ENCODE data around the gene SMARCAD1.

Gene SMARCAD1

GRCh38 chr4:94235825-94236224 is 28.2 kb downstream of the SMARCAD1 start:
- DNase-seq (ENCODE audit: low read depth, low spot score): no peak
- ChIA-PET CTCF (interaction anchor here (1.4 kb wide), 1 partner anchor 21 kb away, joined by 4 read pairs; no protein-coding TSS in a partner anchor), POLR2A (no interaction called here)
- no peak overlapping the region for H3K4me3 ChIP-seq (ENCODE audit: low read depth, low read length)
- TF ChIP-seq, protein P1, sequence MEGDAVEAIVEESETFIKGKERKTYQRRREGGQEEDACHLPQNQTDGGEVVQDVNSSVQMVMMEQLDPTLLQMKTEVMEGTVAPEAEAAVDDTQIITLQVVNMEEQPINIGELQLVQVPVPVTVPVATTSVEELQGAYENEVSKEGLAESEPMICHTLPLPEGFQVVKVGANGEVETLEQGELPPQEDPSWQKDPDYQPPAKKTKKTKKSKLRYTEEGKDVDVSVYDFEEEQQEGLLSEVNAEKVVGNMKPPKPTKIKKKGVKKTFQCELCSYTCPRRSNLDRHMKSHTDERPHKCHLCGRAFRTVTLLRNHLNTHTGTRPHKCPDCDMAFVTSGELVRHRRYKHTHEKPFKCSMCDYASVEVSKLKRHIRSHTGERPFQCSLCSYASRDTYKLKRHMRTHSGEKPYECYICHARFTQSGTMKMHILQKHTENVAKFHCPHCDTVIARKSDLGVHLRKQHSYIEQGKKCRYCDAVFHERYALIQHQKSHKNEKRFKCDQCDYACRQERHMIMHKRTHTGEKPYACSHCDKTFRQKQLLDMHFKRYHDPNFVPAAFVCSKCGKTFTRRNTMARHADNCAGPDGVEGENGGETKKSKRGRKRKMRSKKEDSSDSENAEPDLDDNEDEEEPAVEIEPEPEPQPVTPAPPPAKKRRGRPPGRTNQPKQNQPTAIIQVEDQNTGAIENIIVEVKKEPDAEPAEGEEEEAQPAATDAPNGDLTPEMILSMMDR (IDR thresholded peaks at IDR 0.05; ENCODE audit: insufficient read depth, low read length, missing control alignments): no peak

GRCh38 chr4:94237271-94237670 is 29.6 kb downstream of the SMARCAD1 start:
- TF ChIP-seq, protein P1 (IDR thresholded peaks at IDR 0.05; ENCODE audit: insufficient read depth, low read length, missing control alignments): no peak
- ChIA-PET POLR2A (no interaction called here), CTCF (no interaction called here)
- no peak overlapping the region for H3K4me3 ChIP-seq (ENCODE audit: low read depth, low read length)
- DNase-seq (ENCODE audit: low read depth, low spot score): no peak

- DNase-seq (ENCODE audit: low read depth, low spot score): no peak
- H3K4me3 ChIP-seq (ENCODE audit: low read depth, low read length): no peak overlapping the region
- TF ChIP-seq, protein P1 (IDR thresholded peaks at IDR 0.05; ENCODE audit: insufficient read depth, low read length, missing control alignments): no peak
- ChIA-PET CTCF (no interaction called here), POLR2A (no interaction called here)
Observed at GRCh38 chr4:94238160-94238559, 30.5 kb downstream of the SMARCAD1 start.

DNA sequence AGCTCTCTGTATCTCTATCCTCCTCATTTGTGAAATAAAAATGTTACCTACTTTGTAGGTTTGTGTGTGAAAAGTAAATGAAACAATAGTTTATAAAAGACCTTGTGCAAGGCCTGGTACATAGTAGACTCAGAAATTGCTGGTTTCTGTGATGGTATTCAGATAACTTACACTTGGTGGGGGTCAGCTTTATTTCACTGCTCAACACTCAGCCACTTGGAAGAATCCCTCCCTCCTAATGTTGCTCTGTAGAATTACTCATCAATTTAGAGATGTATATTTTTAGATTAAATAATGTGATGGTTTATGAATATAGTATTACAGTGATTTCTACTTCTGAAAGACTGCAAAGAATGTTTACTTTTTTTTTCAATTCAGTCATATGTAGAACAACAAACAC is 32.7 kb downstream of the SMARCAD1 start:
- no peak for DNase-seq (ENCODE audit: low read depth, low spot score)
- ChIA-PET POLR2A (no interaction called here), CTCF (no interaction called here)
- no peak overlapping the region for H3K4me3 ChIP-seq (ENCODE audit: low read depth, low read length)
- TF ChIP-seq, protein P1 (IDR thresholded peaks at IDR 0.05; ENCODE audit: insufficient read depth, low read length, missing control alignments): no peak

GRCh38 chr4:94244087-94244828 is 36.6 kb downstream of the SMARCAD1 start:
- ChIA-PET CTCF (interaction anchor here (0.8 kb wide), 1 partner anchor 12 kb away, joined by 5 read pairs; no protein-coding TSS in a partner anchor), POLR2A (no interaction called here)
- no peak for DNase-seq (ENCODE audit: low read depth, low spot score)
- TF ChIP-seq, protein P1 (IDR thresholded peaks at IDR 0.05; ENCODE audit: insufficient read depth, low read length, missing control alignments): no peak
- no peak overlapping the region for H3K4me3 ChIP-seq (ENCODE audit: low read depth, low read length)

- no peak overlapping the region for H3K4me3 ChIP-seq (ENCODE audit: low read depth, low read length)
- no peak for DNase-seq (ENCODE audit: low read depth, low spot score)
- TF ChIP-seq, protein P1 (IDR thresholded peaks at IDR 0.05; ENCODE audit: insufficient read depth, low read length, missing control alignments): no peak
- ChIA-PET CTCF (interaction anchor here (0.8 to 1.8 kb wide), 2 partner anchors 10 to 12 kb away, joined by 5 read pairs; no protein-coding TSS in a partner anchor), POLR2A (no interaction called here)
Observed at GRCh38 chr4:94244829-94245185, 37.1 kb downstream of the SMARCAD1 start.

All from AG04449 (cell line).